ENCODE measurements around the gene CDKN1A. TPM values are rescaled to one million over a fixed set of nuclear protein-coding genes. Genes with fewer than 3 reads are reported as not detected.

CDKN1A gene
- total RNA-seq, 1 experiment from 2014 or later: 75.1 TPM

DNA sequence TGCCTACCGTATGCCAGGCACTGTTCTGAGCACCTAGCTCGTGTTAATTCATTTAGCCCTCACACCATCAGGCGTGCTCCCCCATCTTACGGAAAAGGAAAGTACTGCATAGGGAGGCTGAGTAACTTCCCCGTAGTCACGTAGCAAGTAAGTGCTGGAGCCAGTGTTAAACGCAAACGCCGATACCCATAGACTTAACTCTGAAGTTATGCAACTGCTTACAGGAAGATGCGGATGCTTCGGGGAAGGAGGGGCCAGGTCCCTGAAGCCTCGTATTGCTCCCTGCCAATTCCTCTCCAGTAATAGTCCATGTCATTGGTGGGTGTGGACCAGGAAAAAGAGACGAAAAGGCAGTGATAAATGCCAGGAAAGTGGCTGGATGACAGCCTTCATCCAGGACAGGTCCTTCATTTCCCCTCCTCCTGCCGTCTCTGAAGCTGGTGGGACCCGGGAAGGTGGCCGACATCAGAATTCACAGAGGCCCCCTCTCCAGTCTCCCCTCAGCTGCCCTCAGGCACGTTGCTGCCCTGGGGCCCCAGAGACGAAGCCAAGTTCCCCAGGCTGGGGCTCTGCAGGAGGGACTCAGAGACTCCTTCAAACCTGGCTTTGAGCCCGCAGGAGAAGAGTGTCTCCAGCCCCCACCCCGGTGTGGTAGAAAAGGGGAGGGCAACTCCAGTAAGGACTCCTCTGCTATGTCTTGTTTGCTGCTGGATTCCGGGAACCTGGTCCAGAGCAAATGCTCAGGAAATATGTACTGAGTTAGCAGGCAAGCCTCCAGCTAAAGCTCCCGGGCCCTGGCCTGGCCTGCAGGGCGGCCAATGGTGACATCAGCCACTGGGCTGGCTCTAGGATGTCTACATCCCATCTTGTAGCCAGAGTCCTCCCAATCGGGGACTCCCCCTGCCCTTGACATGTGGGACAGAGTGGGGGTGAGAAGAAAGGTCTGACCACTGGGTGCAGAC lies 56.9 kb downstream of the CDKN1A start:
- Mint-ChIP-seq H3K4me1 (peaks cover 16% of the 10 kb centered on the region), H3K27me3 (ENCODE audit: low read depth) (no peaks in the 10 kb centered on the region), H3K4me3 (no peak overlapping the region), H3K9me3 (no peaks in the 10 kb centered on the region), H3K27ac (no peak overlapping the region), H3K36me3 (no peaks in the 10 kb centered on the region)
- POLR2A ChIA-PET: interaction anchor here (0.6 kb wide), 2 partner anchors 23 to 24 kb away, joined by 3 read pairs; no protein-coding TSS in a partner anchor
- TF ChIP-seq, protein P1, sequence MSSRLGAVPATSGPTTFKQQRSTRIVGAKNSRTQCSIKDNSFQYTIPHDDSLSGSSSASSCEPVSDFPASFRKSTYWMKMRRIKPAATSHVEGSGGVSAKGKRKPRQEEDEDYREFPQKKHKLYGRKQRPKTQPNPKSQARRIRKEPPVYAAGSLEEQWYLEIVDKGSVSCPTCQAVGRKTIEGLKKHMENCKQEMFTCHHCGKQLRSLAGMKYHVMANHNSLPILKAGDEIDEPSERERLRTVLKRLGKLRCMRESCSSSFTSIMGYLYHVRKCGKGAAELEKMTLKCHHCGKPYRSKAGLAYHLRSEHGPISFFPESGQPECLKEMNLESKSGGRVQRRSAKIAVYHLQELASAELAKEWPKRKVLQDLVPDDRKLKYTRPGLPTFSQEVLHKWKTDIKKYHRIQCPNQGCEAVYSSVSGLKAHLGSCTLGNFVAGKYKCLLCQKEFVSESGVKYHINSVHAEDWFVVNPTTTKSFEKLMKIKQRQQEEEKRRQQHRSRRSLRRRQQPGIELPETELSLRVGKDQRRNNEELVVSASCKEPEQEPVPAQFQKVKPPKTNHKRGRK (CRISPR knock-in tag; IDR thresholded peaks at IDR 0.05; ENCODE audit: borderline replicate concordance): no peak
- TF ChIP-seq FOXP1 (CRISPR knock-in tag; IDR thresholded peaks at IDR 0.05; ENCODE audit: borderline replicate concordance) (no peak), ZNF263 (CRISPR knock-in tag; IDR thresholded peaks at IDR 0.05; ENCODE audit: low read depth) (no peak), ETV6 (CRISPR knock-in tag; IDR thresholded peaks at IDR 0.05) (no peak), RORB (CRISPR knock-in tag; IDR thresholded peaks at IDR 0.05) (no peak), GABPB1 (CRISPR knock-in tag; IDR thresholded peaks at IDR 0.05) (no peak), IRF2 (CRISPR knock-in tag; IDR thresholded peaks at IDR 0.05; ENCODE audit: borderline replicate concordance, low read depth) (no peak), HMGA2 (CRISPR knock-in tag; IDR thresholded peaks at IDR 0.05) (no peak), ZNF232 (CRISPR knock-in tag; IDR thresholded peaks at IDR 0.05) (no peak), TCF7 (CRISPR knock-in tag; IDR thresholded peaks at IDR 0.05; ENCODE audit: low read depth) (no peak), SP1 (CRISPR knock-in tag; conservative IDR thresholded peaks at IDR 0.05) (no peak), SMAD3 (CRISPR knock-in tag; IDR thresholded peaks at IDR 0.05; ENCODE audit: borderline replicate concordance) (no peak), ZNF121 (CRISPR knock-in tag; IDR thresholded peaks at IDR 0.05) (no peak), GRHL2 (CRISPR knock-in tag; IDR thresholded peaks at IDR 0.05; ENCODE audit: insufficient replicate concordance, severe bottlenecking) (no peak), ZNF219 (CRISPR knock-in tag; IDR thresholded peaks at IDR 0.05; ENCODE audit: borderline replicate concordance) (no peak), ZNF416 (CRISPR knock-in tag; IDR thresholded peaks at IDR 0.05) (no peak)
- TF ChIP-seq, protein P2, sequence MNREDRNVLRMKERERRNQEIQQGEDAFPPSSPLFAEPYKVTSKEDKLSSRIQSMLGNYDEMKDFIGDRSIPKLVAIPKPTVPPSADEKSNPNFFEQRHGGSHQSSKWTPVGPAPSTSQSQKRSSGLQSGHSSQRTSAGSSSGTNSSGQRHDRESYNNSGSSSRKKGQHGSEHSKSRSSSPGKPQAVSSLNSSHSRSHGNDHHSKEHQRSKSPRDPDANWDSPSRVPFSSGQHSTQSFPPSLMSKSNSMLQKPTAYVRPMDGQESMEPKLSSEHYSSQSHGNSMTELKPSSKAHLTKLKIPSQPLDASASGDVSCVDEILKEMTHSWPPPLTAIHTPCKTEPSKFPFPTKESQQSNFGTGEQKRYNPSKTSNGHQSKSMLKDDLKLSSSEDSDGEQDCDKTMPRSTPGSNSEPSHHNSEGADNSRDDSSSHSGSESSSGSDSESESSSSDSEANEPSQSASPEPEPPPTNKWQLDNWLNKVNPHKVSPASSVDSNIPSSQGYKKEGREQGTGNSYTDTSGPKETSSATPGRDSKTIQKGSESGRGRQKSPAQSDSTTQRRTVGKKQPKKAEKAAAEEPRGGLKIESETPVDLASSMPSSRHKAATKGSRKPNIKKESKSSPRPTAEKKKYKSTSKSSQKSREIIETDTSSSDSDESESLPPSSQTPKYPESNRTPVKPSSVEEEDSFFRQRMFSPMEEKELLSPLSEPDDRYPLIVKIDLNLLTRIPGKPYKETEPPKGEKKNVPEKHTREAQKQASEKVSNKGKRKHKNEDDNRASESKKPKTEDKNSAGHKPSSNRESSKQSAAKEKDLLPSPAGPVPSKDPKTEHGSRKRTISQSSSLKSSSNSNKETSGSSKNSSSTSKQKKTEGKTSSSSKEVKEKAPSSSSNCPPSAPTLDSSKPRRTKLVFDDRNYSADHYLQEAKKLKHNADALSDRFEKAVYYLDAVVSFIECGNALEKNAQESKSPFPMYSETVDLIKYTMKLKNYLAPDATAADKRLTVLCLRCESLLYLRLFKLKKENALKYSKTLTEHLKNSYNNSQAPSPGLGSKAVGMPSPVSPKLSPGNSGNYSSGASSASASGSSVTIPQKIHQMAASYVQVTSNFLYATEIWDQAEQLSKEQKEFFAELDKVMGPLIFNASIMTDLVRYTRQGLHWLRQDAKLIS (CRISPR knock-in tag; IDR thresholded peaks at IDR 0.05; ENCODE audit: borderline replicate concordance): no peak
- TF ChIP-seq, protein P3, sequence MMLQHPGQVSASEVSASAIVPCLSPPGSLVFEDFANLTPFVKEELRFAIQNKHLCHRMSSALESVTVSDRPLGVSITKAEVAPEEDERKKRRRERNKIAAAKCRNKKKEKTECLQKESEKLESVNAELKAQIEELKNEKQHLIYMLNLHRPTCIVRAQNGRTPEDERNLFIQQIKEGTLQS (CRISPR knock-in tag; conservative IDR thresholded peaks at IDR 0.05): no peak
- TF ChIP-seq, protein P4, sequence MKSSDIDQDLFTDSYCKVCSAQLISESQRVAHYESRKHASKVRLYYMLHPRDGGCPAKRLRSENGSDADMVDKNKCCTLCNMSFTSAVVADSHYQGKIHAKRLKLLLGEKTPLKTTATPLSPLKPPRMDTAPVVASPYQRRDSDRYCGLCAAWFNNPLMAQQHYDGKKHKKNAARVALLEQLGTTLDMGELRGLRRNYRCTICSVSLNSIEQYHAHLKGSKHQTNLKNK (CRISPR knock-in tag; IDR thresholded peaks at IDR 0.05): no peak
- TF ChIP-seq, protein P5, sequence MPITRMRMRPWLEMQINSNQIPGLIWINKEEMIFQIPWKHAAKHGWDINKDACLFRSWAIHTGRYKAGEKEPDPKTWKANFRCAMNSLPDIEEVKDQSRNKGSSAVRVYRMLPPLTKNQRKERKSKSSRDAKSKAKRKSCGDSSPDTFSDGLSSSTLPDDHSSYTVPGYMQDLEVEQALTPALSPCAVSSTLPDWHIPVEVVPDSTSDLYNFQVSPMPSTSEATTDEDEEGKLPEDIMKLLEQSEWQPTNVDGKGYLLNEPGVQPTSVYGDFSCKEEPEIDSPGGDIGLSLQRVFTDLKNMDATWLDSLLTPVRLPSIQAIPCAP (CRISPR knock-in tag; IDR thresholded peaks at IDR 0.05): no peak
- CTCF ChIA-PET: interaction anchor here (1.0 to 2.3 kb wide), 8 partner anchors 10 to 150 kb away, joined by 3 to 16 read pairs (median 3); partner anchors contain the start of gene C6orf89
- DNase-seq (ENCODE audit: low spot score) (no peak), ATAC-seq (peak; percentile 26)

Other genes starting within 250 kb of the CDKN1A start
- gene PXT1, start 235.9 kb upstream of the CDKN1A start, total RNA-seq (2021): 0.15 TPM in 1 of 3 replicates, not detected in the others
- gene KCTD20, start 235.7 kb upstream of the CDKN1A start, total RNA-seq (2021): 25.1 to 27.5 TPM (median 26.7 TPM) in 3 replicates
- 13.3 to 15.4 TPM (median 14.7 TPM) in 3 replicates for gene STK38, start 131.2 kb upstream of the CDKN1A start, total RNA-seq (2021)
- gene SRSF3, start 84.4 kb upstream of the CDKN1A start, total RNA-seq (2021): 554 to 645 TPM (median 644 TPM) in 3 replicates
- gene RAB44, start 19.1 kb downstream of the CDKN1A start, total RNA-seq (2021): 0.07 to 0.11 TPM in 2 of 3 replicates, not detected in the other
- 0.44 to 0.71 TPM (median 0.48 TPM) in 3 replicates for gene CPNE5, start 160.7 kb downstream of the CDKN1A start, total RNA-seq (2021)
- 64.2 to 69.8 TPM (median 66.6 TPM) in 3 replicates for gene PPIL1, start 196.1 kb downstream of the CDKN1A start, total RNA-seq (2021)
- gene C6orf89, start 207.2 kb downstream of the CDKN1A start, total RNA-seq (2021): 13.2 to 15.6 TPM (median 15.0 TPM) in 3 replicates

All from WTC11 (cell line).